H9 (cell line): ENCODE results near the gene SLC10A3. TPM values are rescaled to one million over a fixed set of nuclear protein-coding genes. Genes with fewer than 3 reads are reported as not detected.

Experiments
- DNase-seq: peaks from one replicate; pipeline ENCODE4 v3.0.0-alpha.2; 2017
- H2AFZ ChIP-seq: one replicate; pipeline ENCODE4 v1.6.1; 2013; ENCODE audit warnings: mild to moderate bottlenecking, low read length, control low read depth, moderate library complexity
- H2AK5ac ChIP-seq: 2 replicates; pipeline ENCODE4 v1.6.1; 2013; ENCODE audit warnings: low read length, control low read depth, mixed read lengths; ENCODE audit not compliant: insufficient read length
- H2BK120ac ChIP-seq: one replicate; pipeline ENCODE4 v1.6.1; 2013; ENCODE audit warnings: low read depth, mild to moderate bottlenecking, low read length, control low read depth, inconsistent platforms; ENCODE audit not compliant: poor library complexity, severe bottlenecking
- H2BK12ac ChIP-seq: 2 replicates; pipeline ENCODE4 v1.6.1; 2013; ENCODE audit warnings: low read length, control low read depth, mixed read lengths, low read depth; ENCODE audit not compliant: insufficient read length
- H2BK15ac ChIP-seq: 2 replicates; pipeline ENCODE4 v1.6.1; 2013; ENCODE audit warnings: low read depth, low read length, control low read depth
- H2BK20ac ChIP-seq: one replicate; pipeline ENCODE4 v1.6.1; 2013; ENCODE audit warnings: low read depth, mild to moderate bottlenecking, low read length, control low read depth, inconsistent platforms; ENCODE audit not compliant: poor library complexity, severe bottlenecking
- H2BK5ac ChIP-seq: 2 replicates; pipeline ENCODE4 v1.6.1; 2013; ENCODE audit warnings: low read length, control low read depth, mixed read lengths; ENCODE audit not compliant: insufficient read length
- H3K14ac ChIP-seq: 2 replicates; pipeline ENCODE4 v1.6.1; 2013; ENCODE audit warnings: low read length, control low read depth; ENCODE audit not compliant: insufficient read depth
- H3K18ac ChIP-seq: 2 replicates; pipeline ENCODE4 v1.6.1; 2013; ENCODE audit warnings: low read depth, mild to moderate bottlenecking, mixed read lengths, low read length, control low read depth; ENCODE audit not compliant: insufficient read length
- H3K23ac ChIP-seq: 2 replicates; pipeline ENCODE4 v1.6.1; 2013; ENCODE audit warnings: low read length, control low read depth, mixed read lengths, low read depth; ENCODE audit not compliant: insufficient read length
- H3K23me2 ChIP-seq: 2 replicates; pipeline ENCODE4 v1.6.1; 2013; ENCODE audit warnings: low read depth, mild to moderate bottlenecking, mixed read lengths, low read length, control low read depth; ENCODE audit not compliant: insufficient read length, poor library complexity, severe bottlenecking
- H3K27ac ChIP-seq: 2 replicates; pipeline ENCODE4 v1.5.1; 2013; ENCODE audit warnings: low read length, control low read depth, mixed read lengths, low read depth; ENCODE audit not compliant: insufficient read length
- H3K27me3 ChIP-seq: 2 replicates; pipeline ENCODE4 v1.6.1; 2013; ENCODE audit warnings: low read length, control low read depth, inconsistent platforms; ENCODE audit not compliant: insufficient read depth
- H3K4ac ChIP-seq: 2 replicates; pipeline ENCODE4 v1.6.1; 2013; ENCODE audit warnings: low read depth, mild to moderate bottlenecking, control low read depth, inconsistent platforms, low read length, moderate library complexity
- H3K4me1 ChIP-seq: 2 replicates; pipeline ENCODE4 v1.6.1; 2013; ENCODE audit warnings: low read length, control low read depth, inconsistent platforms; ENCODE audit not compliant: insufficient read depth
- H3K4me2 ChIP-seq: 2 replicates; pipeline ENCODE4 v1.6.1; 2013; ENCODE audit warnings: low read length, control low read depth, mixed read lengths; ENCODE audit not compliant: insufficient read length, insufficient read depth
- H3K56ac ChIP-seq: 2 replicates; pipeline ENCODE4 v1.6.1; 2013; ENCODE audit warnings: low read depth, mild to moderate bottlenecking, mixed read lengths, low read length, control low read depth; ENCODE audit not compliant: insufficient read length
- H3K79me1 ChIP-seq: 2 replicates; pipeline ENCODE4 v1.6.1; 2013; ENCODE audit warnings: low read depth, mild to moderate bottlenecking, moderate library complexity, low read length, control low read depth, inconsistent platforms; ENCODE audit not compliant: insufficient read depth, poor library complexity, severe bottlenecking
- H3K79me2 ChIP-seq: 2 replicates; pipeline ENCODE4 v1.6.1; 2013; ENCODE audit warnings: low read length, control low read depth, inconsistent platforms; ENCODE audit not compliant: insufficient read depth
- H3K9ac ChIP-seq: 2 replicates; pipeline ENCODE4 v1.6.1; 2013; ENCODE audit warnings: low read length, control low read depth, mixed read lengths; ENCODE audit not compliant: insufficient read length; ENCODE audit errors: extremely low read depth
- H3K9me3 ChIP-seq: one replicate; pipeline ENCODE4 v1.6.1; 2013; ENCODE audit warnings: low read depth, low read length, inconsistent platforms; ENCODE audit not compliant: control insufficient read depth
- H3T11ph ChIP-seq: one replicate; pipeline ENCODE4 v1.6.1; 2013; ENCODE audit warnings: mild to moderate bottlenecking, low read length, control low read depth, inconsistent platforms
- H4K20me1 ChIP-seq: one replicate; pipeline ENCODE4 v1.6.1; 2013; ENCODE audit not compliant: control insufficient read depth, insufficient read length, insufficient read depth
- H4K5ac ChIP-seq: 2 replicates; pipeline ENCODE4 v1.6.1; 2013; ENCODE audit warnings: low read depth, mild to moderate bottlenecking, mixed read lengths, low read length, control low read depth; ENCODE audit not compliant: insufficient read length
- H4K8ac ChIP-seq: replicated peaks from 2 replicates; pipeline ENCODE4 v1.6.1; 2013; ENCODE audit warnings: low read length, control low read depth, mixed read lengths, low read depth; ENCODE audit not compliant: insufficient read length
- H4K91ac ChIP-seq: 2 replicates; pipeline ENCODE4 v1.6.1; 2013; ENCODE audit warnings: low read depth, mild to moderate bottlenecking, moderate library complexity, mixed read lengths, low read length, control low read depth; ENCODE audit not compliant: insufficient read length
- H3K27ac Mint-ChIP-seq, 3 experiments: 2 replicates in 2 of 3; 3 replicates in 1 of 3; pipeline ENCODE4 v1.8.0; 2020 to 2021; ENCODE audit warnings: mixed read lengths in 3 of 3, mild to moderate bottlenecking in 1 of 3, moderate library complexity in 1 of 3
- H3K27me3 Mint-ChIP-seq: 2 replicates; pipeline ENCODE4 v1.8.0; 2021; ENCODE audit warnings: low read depth, mild to moderate bottlenecking, moderate library complexity, mixed read lengths
- H3K36me3 Mint-ChIP-seq, 3 experiments: 2 replicates in 2 of 3; 3 replicates in 1 of 3; pipeline ENCODE4 v1.8.0; 2020 to 2021; ENCODE audit warnings: low read depth in 3 of 3, mixed read lengths in 3 of 3; ENCODE audit not compliant: insufficient read depth in 1 of 3
- H3K4me1 Mint-ChIP-seq, 2 experiments: 2 replicates each; pipeline ENCODE4 v1.8.0; 2020; ENCODE audit warnings: mixed read lengths in 2 of 2
- H3K4me3 Mint-ChIP-seq, 2 experiments: 2 replicates in 1 of 2; 3 replicates in 1 of 2; pipeline ENCODE4 v1.8.0; 2020 to 2021; ENCODE audit warnings: mild to moderate bottlenecking in 2 of 2, mixed read lengths in 2 of 2, moderate library complexity in 1 of 2
- H3K9me3 Mint-ChIP-seq, 2 experiments: 2 replicates in 1 of 2; 3 replicates in 1 of 2; pipeline ENCODE4 v1.8.0; 2020; ENCODE audit warnings: mild to moderate bottlenecking in 2 of 2, mixed read lengths in 2 of 2, moderate library complexity in 1 of 2
- CTCF ChIP-seq: fragments of 200-600 bp; sonication (generic); conservative IDR thresholded peaks from 3 replicates; pipeline ENCODE4 v1.8.0; 2021; ENCODE audit warnings: antibody characterized with exemption, mild to moderate bottlenecking
- WGBS: extraction: QIAGEN DNeasy Blood & Tissue Kit; methylation state at CpG from one replicate; pipeline ENCODE4 v1.1.7; 2013; ENCODE audit warnings: missing lambda C conversion rate, low lambda C conversion rate, mixed read lengths; ENCODE audit not compliant: insufficient read length; ENCODE audit errors: extremely low coverage; 5-methylcytosine and 5-hydroxymethylcytosine counted together
- total RNA-seq: library from RNA; stranded (reverse); gene quantifications from 2 replicates; pipeline ENCODE4 v1.2.1, GENCODE V29; 2021

SLC10A3 gene
- total RNA-seq, 1 experiment from 2014 or later = 8.8 TPM

DNA sequence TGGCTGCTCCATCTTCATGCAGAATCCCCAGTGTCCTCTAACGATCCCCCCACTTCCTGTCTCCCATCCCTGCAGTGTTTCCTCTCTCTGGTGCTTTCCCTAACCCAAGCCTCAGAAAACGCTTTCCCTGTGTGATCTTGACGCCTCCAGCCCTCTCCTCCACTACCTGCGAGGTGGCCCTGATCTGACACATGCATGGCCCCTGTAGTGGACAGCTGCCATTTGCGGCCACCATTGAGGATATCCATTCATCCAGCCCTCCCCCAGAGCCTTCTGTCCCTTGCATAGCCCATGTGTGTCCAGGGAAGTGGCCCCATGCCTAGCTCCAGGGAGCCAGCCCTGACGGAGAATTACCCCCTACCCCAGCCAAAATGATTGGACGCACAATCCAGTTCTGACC is 7.1 kb downstream of the SLC10A3 start:
- H3K27me3 Mint-ChIP-seq = peaks cover 10% of the 10 kb centered on the region
- H3K18ac ChIP-seq = no peak overlapping the region
- peaks cover 67 to 79% of the 10 kb centered on the region in 2 experiments for H3K9me3 Mint-ChIP-seq
- peaks cover 4 to 22% (median 18%) of the 10 kb centered on the region in 3 experiments for H3K36me3 Mint-ChIP-seq
- H3K4me1 ChIP-seq = no peaks in the 10 kb centered on the region; the same call in 1 of the 2 replicates
- no peak overlapping the region for H3K56ac ChIP-seq
- H3K27ac Mint-ChIP-seq = peak overlapping the region in 1 of 3 experiments; percentile 33; a peak in 1 of 7 replicates
- no peaks in the 10 kb centered on the region for H3K79me2 ChIP-seq
- H3K4me1 Mint-ChIP-seq = peaks cover 6 to 13% of the 10 kb centered on the region in 2 experiments
- DNase-seq = peak; percentile 16
- no peaks in the 10 kb centered on the region for H3K27me3 ChIP-seq
- no peak overlapping the region for H3K4me2 ChIP-seq
- H3K9me3 ChIP-seq = peaks cover 37% of the 10 kb centered on the region
- no peak for TF ChIP-seq CTCF
- no peak overlapping the region for H2BK120ac ChIP-seq
- H3K23ac ChIP-seq = no peak overlapping the region
- no peak overlapping the region for H2AFZ ChIP-seq
- H3K23me2 ChIP-seq = peaks cover 4% of the 10 kb centered on the region
- H4K20me1 ChIP-seq = no peaks in the 10 kb centered on the region
- no peak overlapping the region for H4K5ac ChIP-seq
- no CpG with 5 or more reads among the region's 7 CpGs for WGBS
- H4K8ac ChIP-seq = no peak overlapping the region
- no peak overlapping the region for H2BK15ac ChIP-seq
- no peak overlapping the region for H3K9ac ChIP-seq
- H3K14ac ChIP-seq = no peak overlapping the region
- H3K27ac ChIP-seq = no peak overlapping the region
- H3K79me1 ChIP-seq = no peaks in the 10 kb centered on the region
- no peak overlapping the region for H3K4me3 Mint-ChIP-seq
- H2BK20ac ChIP-seq = no peak overlapping the region
- H3K4ac ChIP-seq = no peak overlapping the region
- no peak overlapping the region for H2BK12ac ChIP-seq
- no peak overlapping the region for H4K91ac ChIP-seq
- H2AK5ac ChIP-seq = no peak overlapping the region
- no peak overlapping the region for H3T11ph ChIP-seq
- H2BK5ac ChIP-seq = no peak overlapping the region
